CD4-positive, alpha-beta memory T cell (primary cell): ENCODE results near the gene DHRS9. TPM values are rescaled to one million over a fixed set of nuclear protein-coding genes. Genes with fewer than 3 reads are reported as not detected.
"Not testable (repeated sequence)": the region's sequence is repeated elsewhere in the genome, so short reads cannot be mapped to it uniquely, and the experiment has no call there.

Experiments used
- CTCF ChIA-PET: fragments of 350-600 bp; sonication (Branson Sonifier 250); formaldehyde crosslinking; loops from one replicate; lab custom pipeline; 2021; ENCODE audit warnings: inconsistent platforms; ENCODE audit not compliant: partially characterized antibody; lab: Charles Lee
- POLR2A ChIA-PET: fragments of 350-600 bp; sonication (Branson Sonifier 250); formaldehyde crosslinking; loops from one replicate; lab custom pipeline; 2021; ENCODE audit not compliant: partially characterized antibody; lab: Charles Lee
- DNase-seq, 5 donors: peaks; one replicate each; pipeline versions ENCODE4 v3.0.0 to v3.0.0-alpha.2; 2020 to 2022; ENCODE audit warnings: mixed read lengths in 1 of 5
- H3K27ac ChIP-seq: one replicate; pipeline ENCODE4 v1.7.0; 2013; ENCODE audit warnings: low read depth, low read length
- H3K27me3 ChIP-seq: 2 replicates; pipeline ENCODE4 v1.7.0; 2013; ENCODE audit warnings: mild to moderate bottlenecking, low read length, moderate library complexity; ENCODE audit not compliant: insufficient read depth
- H3K36me3 ChIP-seq: 2 replicates; pipeline ENCODE4 v1.7.0; 2013; ENCODE audit warnings: mild to moderate bottlenecking, low read length, moderate library complexity; ENCODE audit not compliant: insufficient read depth
- H3K4me1 ChIP-seq: 2 replicates; pipeline ENCODE4 v1.7.0; 2013; ENCODE audit warnings: mild to moderate bottlenecking, low read length, moderate library complexity; ENCODE audit not compliant: insufficient read depth
- H3K4me3 ChIP-seq, 2 donors: one replicate each; pipeline ENCODE4 v1.7.0; 2013; ENCODE audit warnings: low read length in 2 of 2, mild to moderate bottlenecking in 1 of 2
- H3K9me3 ChIP-seq, 2 donors: one replicate each; pipeline ENCODE4 v1.7.0; 2013; ENCODE audit warnings: low read length in 2 of 2, control low read depth in 1 of 2; ENCODE audit not compliant: control insufficient read depth in 1 of 2
- H3K27ac Mint-ChIP-seq, 7 donors: one replicate each; pipeline ENCODE4 v1.8.0; 2020 to 2021; ENCODE audit warnings: mixed read lengths in 7 of 7, mild to moderate bottlenecking in 6 of 7, inconsistent platforms in 3 of 7, moderate library complexity in 3 of 7
- H3K27me3 Mint-ChIP-seq, 2 donors: one replicate each; pipeline ENCODE4 v1.8.0; 2020 to 2021; ENCODE audit warnings: mixed read lengths in 2 of 2
- H3K36me3 Mint-ChIP-seq, 2 donors: one replicate each; pipeline ENCODE4 v1.8.0; 2020 to 2021; ENCODE audit warnings: mixed read lengths in 2 of 2, inconsistent platforms in 1 of 2, mild to moderate bottlenecking in 1 of 2
- H3K4me1 Mint-ChIP-seq, 4 donors: one replicate each; pipeline ENCODE4 v1.8.0; 2020 to 2021; ENCODE audit warnings: mixed read lengths in 4 of 4, mild to moderate bottlenecking in 1 of 4
- H3K4me3 Mint-ChIP-seq, 8 donors: one replicate each; pipeline ENCODE4 v1.8.0; 2020 to 2021; ENCODE audit warnings: mixed read lengths in 8 of 8, mild to moderate bottlenecking in 7 of 8, moderate library complexity in 6 of 8, inconsistent platforms in 3 of 8
- H3K9me3 Mint-ChIP-seq, 8 donors: one replicate each; pipeline ENCODE4 v1.8.0; 2020 to 2021; ENCODE audit warnings: mixed read lengths in 8 of 8, mild to moderate bottlenecking in 5 of 8, inconsistent platforms in 3 of 8, moderate library complexity in 1 of 8
- intact Hi-C: fragments of 100-400 bp; cut with micrococcal nuclease; formaldehyde crosslinking; loops from one replicate; pipeline ENCODE4 v1.15.1; 2023
- polyA plus RNA-seq, 2 donors: library from polyadenylated mRNA; unstranded; fragments of 300-500 nt; fragmentation: Illumina TruSeq; gene quantifications; one replicate each; pipeline ENCODE4 v1.2.3, GENCODE V29; 2021
- total RNA-seq, 2 experiments: library from RNA; stranded (reverse); gene quantifications; one replicate each; pipeline ENCODE4 v1.2.3, GENCODE V29; 2021

DHRS9 gene
- total and polyA plus RNA-seq, 4 experiments from 2014 or later: 0.32 to 0.44 TPM; not detected in 2

DNA sequence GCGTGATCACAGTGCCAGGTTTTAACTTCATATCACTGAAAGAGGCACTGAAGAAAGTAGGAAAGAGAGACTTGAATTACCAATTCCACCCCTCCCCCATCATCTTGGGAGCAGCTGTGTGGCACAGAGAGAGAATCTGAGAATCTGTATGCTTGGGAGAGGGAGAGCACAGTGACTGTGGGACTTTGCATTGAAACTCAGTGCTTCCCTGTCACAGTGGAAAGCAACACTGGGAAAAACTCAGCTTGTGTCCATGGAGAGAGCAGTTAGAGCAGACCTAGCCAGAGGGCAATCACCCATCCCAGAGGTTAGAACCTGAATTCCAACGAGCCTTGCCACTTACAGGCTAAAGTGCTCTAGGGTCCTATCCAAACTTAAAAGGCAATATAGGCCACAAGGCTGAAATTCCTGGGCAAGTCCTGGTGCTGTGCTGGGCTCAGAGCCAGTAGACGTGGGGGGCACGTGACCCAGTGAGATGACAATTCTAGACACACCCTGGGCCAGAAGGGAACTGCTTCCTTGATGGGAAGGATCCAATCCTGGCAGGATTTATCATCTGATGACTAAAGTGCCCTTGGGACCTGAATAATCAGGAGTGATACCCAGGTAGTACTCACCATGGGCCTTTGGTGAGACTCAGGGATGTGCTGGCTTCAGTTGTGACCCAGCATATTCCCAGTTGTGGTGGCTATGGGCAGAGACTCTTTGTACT is 22.8 kb upstream of the DHRS9 start:
- POLR2A ChIA-PET: no interaction called here
- Histone ChIP-seq H3K27ac (no peak overlapping the region), H3K9me3 (no peaks in the 10 kb centered on the region), H3K4me3 (no peak overlapping the region), H3K27me3 (no peaks in the 10 kb centered on the region), H3K36me3 (no peaks in the 10 kb centered on the region), H3K4me1 (no peaks in the 10 kb centered on the region)
- peaks cover 0 to 31% (median 19%) of the 10 kb centered on the region in 8 donors for H3K9me3 Mint-ChIP-seq
- peaks cover 0 to 2% (median 0%) of the 10 kb centered on the region in 4 donors for H3K4me1 Mint-ChIP-seq
- intact Hi-C loops: no loop called here
- DNase-seq: no peak
- H3K36me3 Mint-ChIP-seq: peaks cover 4 to 7% of the 10 kb centered on the region in 2 donors
- peaks cover 0 to 2% of the 10 kb centered on the region in 2 donors for H3K27me3 Mint-ChIP-seq
- H3K4me3 Mint-ChIP-seq: no peak overlapping the region
- CTCF ChIA-PET: no interaction called here
- no peak overlapping the region for H3K27ac Mint-ChIP-seq

DNA sequence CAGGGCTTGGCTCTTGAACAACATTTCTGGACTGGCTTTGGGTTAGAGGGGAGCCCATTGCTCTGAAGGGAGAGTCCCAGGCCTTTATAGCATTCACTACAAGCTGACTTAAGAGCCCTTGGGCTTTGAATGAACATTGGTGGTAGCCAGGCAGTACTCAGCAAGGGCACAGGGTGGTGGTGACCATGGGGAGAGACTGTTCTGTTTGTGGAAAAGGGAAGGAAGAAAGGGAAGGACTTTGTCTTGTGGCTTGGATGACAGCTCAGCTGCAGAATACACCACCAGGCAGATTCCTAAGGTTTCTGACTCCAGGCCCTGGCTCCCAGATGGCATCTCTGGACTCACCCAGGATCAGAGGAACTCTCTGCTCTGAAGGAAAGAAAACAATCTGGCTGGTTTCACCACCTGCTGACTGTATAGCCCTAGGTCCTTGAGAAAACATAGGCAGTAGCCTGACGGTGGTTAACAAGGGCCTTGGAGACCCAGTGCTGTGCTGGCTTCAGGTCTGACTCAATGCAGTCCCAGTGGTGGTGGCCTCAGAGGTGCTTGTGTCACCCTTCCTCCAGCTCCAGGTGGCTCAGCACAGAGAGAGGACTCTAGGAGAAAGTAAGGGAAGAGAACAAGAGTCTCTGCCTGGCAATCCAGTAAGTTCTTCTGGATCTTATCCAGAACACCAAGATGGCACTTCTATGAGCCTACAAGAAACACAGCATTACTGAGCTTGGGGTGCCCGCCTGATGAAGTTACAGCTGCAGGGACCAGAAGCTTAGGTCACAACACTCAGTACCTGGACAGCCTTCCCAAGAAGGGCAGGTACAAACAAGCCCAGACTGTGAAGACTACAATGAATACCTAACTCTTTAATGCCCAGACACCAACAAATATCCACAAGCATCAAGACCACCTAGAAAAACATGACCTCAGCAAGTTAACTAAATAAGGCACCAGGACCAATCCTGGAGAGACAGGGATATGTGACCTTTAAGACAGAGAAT is 21.8 kb upstream of the DHRS9 start:
- Mint-ChIP-seq H3K36me3 (peaks cover 0 to 7% of the 10 kb centered on the region in 2 donors), H3K4me3 (no peak overlapping the region), H3K9me3 (peaks cover 0 to 22% (median 11%) of the 10 kb centered on the region in 8 donors), H3K27me3 (no peaks in the 10 kb centered on the region), H3K4me1 (peaks cover 0 to 1% (median 0%) of the 10 kb centered on the region in 4 donors), H3K27ac (no peak overlapping the region)
- ChIA-PET POLR2A (no interaction called here), CTCF (no interaction called here)
- no peaks in the 10 kb centered on the region for H3K36me3 ChIP-seq
- no peaks in the 10 kb centered on the region for H3K9me3 ChIP-seq
- H3K27ac ChIP-seq: no peak overlapping the region
- no peaks in the 10 kb centered on the region for H3K27me3 ChIP-seq
- intact Hi-C loops: no loop called here
- no peak for DNase-seq
- H3K4me3 ChIP-seq: no peak overlapping the region
- H3K4me1 ChIP-seq: no peaks in the 10 kb centered on the region

GRCh38 chr2:169049142-169049541 is 20.2 kb upstream of the DHRS9 start:
- peaks cover 0 to 17% (median 5%) of the 10 kb centered on the region in 8 donors for H3K9me3 Mint-ChIP-seq
- no peaks in the 10 kb centered on the region for H3K27me3 Mint-ChIP-seq
- intact Hi-C loops: no loop called here
- H3K4me1 Mint-ChIP-seq: peaks cover 0 to 1% (median 0%) of the 10 kb centered on the region in 4 donors
- H3K4me3 ChIP-seq: no peak overlapping the region
- no peaks in the 10 kb centered on the region for H3K9me3 ChIP-seq
- no peak overlapping the region for H3K4me3 Mint-ChIP-seq
- ChIA-PET POLR2A (no interaction called here), CTCF (no interaction called here)
- no peak for DNase-seq
- no peak overlapping the region for H3K27ac Mint-ChIP-seq
- no peaks in the 10 kb centered on the region for H3K36me3 Mint-ChIP-seq
- no peaks in the 10 kb centered on the region for H3K4me1 ChIP-seq
- no peaks in the 10 kb centered on the region for H3K27me3 ChIP-seq
- H3K36me3 ChIP-seq: no peaks in the 10 kb centered on the region
- H3K27ac ChIP-seq: no peak overlapping the region

DNA sequence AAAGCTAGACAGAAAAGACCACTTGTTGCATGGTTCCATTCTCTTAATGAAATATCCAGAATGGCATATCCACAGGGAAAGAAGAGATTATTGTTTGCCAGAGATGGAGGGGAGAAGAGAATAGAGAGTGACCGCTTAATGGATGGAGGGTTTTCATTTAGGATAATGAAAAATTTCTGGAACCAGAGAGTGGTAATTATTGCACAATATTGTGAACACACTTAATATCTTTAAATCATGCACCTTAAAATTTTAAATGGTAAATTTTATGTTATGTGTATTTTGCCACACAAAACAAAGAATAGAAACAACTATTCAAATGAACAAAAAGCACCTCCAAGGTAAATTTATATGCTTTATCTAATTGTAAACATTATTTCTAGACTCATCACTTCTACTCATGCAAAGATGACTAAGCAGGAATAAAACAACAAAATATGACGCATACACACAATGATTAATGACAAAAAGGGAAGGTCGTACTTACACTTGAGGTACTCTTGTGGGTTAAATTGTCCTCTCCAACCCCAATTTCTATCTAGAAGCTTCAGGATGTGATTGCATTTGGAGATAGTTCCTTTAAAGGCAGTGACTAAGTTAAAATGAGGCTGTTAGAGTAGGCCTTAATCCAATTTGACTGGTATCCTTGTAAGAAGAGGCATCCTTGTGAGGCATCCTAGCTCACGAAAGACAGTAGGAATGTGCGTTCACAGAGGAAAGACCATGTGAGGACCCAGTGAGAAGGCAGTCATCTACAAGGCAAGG is 18.7 kb upstream of the DHRS9 start:
- H3K36me3 ChIP-seq: no peaks in the 10 kb centered on the region
- H3K4me1 Mint-ChIP-seq: peaks cover 0 to 1% (median 0%) of the 10 kb centered on the region in 4 donors
- ChIA-PET POLR2A (no interaction called here), CTCF (no interaction called here)
- H3K27ac ChIP-seq: no peak overlapping the region
- H3K27ac Mint-ChIP-seq: no peak overlapping the region
- H3K4me1 ChIP-seq: no peaks in the 10 kb centered on the region
- DNase-seq: no peak
- no peak overlapping the region for H3K4me3 ChIP-seq
- H3K36me3 Mint-ChIP-seq: peaks cover 4 to 7% of the 10 kb centered on the region in 2 donors
- no peaks in the 10 kb centered on the region for H3K27me3 ChIP-seq
- H3K27me3 Mint-ChIP-seq: no peaks in the 10 kb centered on the region
- intact Hi-C loops: no loop called here
- peaks cover 4 to 22% (median 16%) of the 10 kb centered on the region in 8 donors for H3K9me3 Mint-ChIP-seq
- H3K4me3 Mint-ChIP-seq: no peak overlapping the region
- H3K9me3 ChIP-seq: no peaks in the 10 kb centered on the region

DNA sequence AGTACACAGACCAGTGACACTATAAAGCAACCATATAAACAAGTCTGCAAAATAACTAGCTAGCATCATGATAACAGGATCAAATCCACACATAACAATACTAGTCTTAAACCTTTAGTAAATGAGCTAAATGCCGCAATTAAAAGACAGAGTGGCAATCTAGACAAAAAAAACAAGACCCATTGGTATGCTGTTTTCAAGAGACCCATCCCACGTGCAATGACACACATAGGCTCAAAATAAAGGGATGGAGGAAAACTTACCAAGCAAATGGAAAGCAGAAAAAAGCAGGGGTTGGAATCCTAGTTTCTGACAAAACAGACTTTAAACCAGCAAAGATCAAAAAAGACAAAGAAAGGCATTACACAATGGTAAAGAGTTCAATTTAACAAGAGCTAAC is 14.8 kb upstream of the DHRS9 start:
- POLR2A ChIA-PET, H3K36me3 ChIP-seq, H3K4me1 Mint-ChIP-seq, H3K27ac Mint-ChIP-seq, H3K4me3 Mint-ChIP-seq, H3K4me3 ChIP-seq, H3K9me3 ChIP-seq, H3K27me3 Mint-ChIP-seq, CTCF ChIA-PET, DNase-seq, H3K27me3 ChIP-seq, H3K4me1 ChIP-seq, intact Hi-C loops, H3K36me3 Mint-ChIP-seq, H3K27ac ChIP-seq: not testable (repeated sequence)
- H3K9me3 Mint-ChIP-seq: peaks cover 4 to 41% (median 24%) of the 10 kb centered on the region in 8 donors

DNA sequence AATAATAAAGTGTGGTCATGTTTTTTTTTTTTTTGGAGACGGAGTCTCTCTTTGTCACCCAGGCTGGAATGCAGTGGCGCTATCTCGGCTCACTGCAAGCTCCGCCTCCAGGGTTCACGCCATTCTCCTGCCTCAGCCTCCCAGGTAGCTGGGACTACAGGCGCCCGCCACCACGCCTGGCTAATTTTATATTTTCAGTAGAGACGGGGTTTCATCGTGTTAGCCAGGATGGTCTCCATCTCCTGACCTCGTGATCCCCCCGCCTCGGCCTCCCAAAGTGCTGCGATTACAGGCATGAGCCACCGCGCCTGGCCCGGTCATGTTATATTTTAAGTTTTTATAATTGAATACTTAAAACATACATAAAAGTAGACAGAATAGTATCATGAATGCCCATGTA is 5.2 kb upstream of the DHRS9 start:
- CTCF ChIA-PET, H3K4me3 Mint-ChIP-seq, DNase-seq, H3K36me3 ChIP-seq, H3K27ac ChIP-seq, H3K27me3 Mint-ChIP-seq, POLR2A ChIA-PET, H3K4me1 Mint-ChIP-seq, H3K4me3 ChIP-seq, H3K36me3 Mint-ChIP-seq, H3K27ac Mint-ChIP-seq, intact Hi-C loops, H3K9me3 Mint-ChIP-seq, H3K27me3 ChIP-seq, H3K4me1 ChIP-seq, H3K9me3 ChIP-seq: not testable (repeated sequence)

DNA sequence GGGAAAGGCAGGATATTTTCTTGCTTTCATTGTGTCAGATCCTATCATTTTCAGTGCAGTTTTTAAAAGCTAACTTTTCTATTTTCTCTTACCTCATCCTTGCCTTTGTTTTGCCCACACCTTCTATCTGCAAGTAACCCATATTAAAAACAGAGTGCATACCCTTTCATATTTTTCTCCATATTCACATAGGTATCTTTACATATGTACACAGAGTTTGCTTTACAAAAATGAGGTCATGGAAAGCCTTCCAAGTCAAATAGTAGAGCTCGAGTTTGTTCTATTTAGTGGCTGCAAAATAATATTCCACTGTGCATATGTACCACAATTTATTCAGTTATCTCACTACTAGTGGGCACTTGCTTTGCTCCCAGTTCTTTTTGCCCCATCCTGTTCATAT is 3.9 kb upstream of the DHRS9 start:
- H3K36me3 ChIP-seq: no peaks in the 10 kb centered on the region
- intact Hi-C loops: no loop called here
- Mint-ChIP-seq H3K27ac (no peak overlapping the region), H3K27me3 (no peaks in the 10 kb centered on the region), H3K4me3 (no peak overlapping the region), H3K4me1 (peaks cover 0 to 1% (median 0%) of the 10 kb centered on the region in 4 donors), H3K9me3 (peaks cover 0 to 2% (median 0%) of the 10 kb centered on the region in 8 donors), H3K36me3 (no peaks in the 10 kb centered on the region)
- no peaks in the 10 kb centered on the region for H3K27me3 ChIP-seq
- no peaks in the 10 kb centered on the region for H3K4me1 ChIP-seq
- POLR2A ChIA-PET: no interaction called here
- no peak overlapping the region for H3K4me3 ChIP-seq
- CTCF ChIA-PET: interaction anchor here (0.9 kb wide), 1 partner anchor 45 kb away, joined by 3 read pairs; no protein-coding TSS in a partner anchor
- H3K27ac ChIP-seq: no peak overlapping the region
- DNase-seq: no peak
- no peaks in the 10 kb centered on the region for H3K9me3 ChIP-seq
